ENCODE measurements around the gene TRIM63. TPM values are rescaled to one million over a fixed set of nuclear protein-coding genes. Genes with fewer than 3 reads are reported as not detected.

Gene TRIM63
- total RNA-seq, 4 donors from 2014 or later: 0.32 to 1.8 TPM; not detected in 2

- in situ Hi-C loops (cut with MboI; ENCODE audit: low pct_ligation_motif_present in 1 of 4, low pct_unique_long_range_greater_than_20kb in 1 of 4, low sequenced_read_pairs in 3 of 4) (no loop called here), intact Hi-C loops (cut with DNase I; ENCODE audit: low total_unique reads) (no loop called here)
- no peak for TF ChIP-seq POLR2AphosphoS5 (IDR thresholded peaks at IDR 0.05)
- TF ChIP-seq EP300 (IDR thresholded peaks at IDR 0.05; ENCODE audit: low read depth): no peak
- TF ChIP-seq, protein P1, sequence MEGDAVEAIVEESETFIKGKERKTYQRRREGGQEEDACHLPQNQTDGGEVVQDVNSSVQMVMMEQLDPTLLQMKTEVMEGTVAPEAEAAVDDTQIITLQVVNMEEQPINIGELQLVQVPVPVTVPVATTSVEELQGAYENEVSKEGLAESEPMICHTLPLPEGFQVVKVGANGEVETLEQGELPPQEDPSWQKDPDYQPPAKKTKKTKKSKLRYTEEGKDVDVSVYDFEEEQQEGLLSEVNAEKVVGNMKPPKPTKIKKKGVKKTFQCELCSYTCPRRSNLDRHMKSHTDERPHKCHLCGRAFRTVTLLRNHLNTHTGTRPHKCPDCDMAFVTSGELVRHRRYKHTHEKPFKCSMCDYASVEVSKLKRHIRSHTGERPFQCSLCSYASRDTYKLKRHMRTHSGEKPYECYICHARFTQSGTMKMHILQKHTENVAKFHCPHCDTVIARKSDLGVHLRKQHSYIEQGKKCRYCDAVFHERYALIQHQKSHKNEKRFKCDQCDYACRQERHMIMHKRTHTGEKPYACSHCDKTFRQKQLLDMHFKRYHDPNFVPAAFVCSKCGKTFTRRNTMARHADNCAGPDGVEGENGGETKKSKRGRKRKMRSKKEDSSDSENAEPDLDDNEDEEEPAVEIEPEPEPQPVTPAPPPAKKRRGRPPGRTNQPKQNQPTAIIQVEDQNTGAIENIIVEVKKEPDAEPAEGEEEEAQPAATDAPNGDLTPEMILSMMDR (IDR thresholded peaks at IDR 0.05): no peak
- TF ChIP-seq POLR2A (IDR thresholded peaks at IDR 0.05): no peak
- Histone ChIP-seq H3K36me3 (no peaks in the 10 kb centered on the region), H3K9me3 (no peaks in the 10 kb centered on the region), H3K4me1 (no peaks in the 10 kb centered on the region), H3K27ac (no peak overlapping the region), H3K27me3 (no peaks in the 10 kb centered on the region), H3K4me3 (no peak overlapping the region)
- no peak for DNase-seq
- 75% methylated on average over 12 of the region's 12 CpGs; no CpG with 5 or more reads in 1 of the 2 donors for WGBS, 2 donors (ENCODE audit: low coverage in 1 of 2)
Observed at GRCh38 chr1:26060832-26061574, 6.4 kb downstream of the TRIM63 start.

DNA sequence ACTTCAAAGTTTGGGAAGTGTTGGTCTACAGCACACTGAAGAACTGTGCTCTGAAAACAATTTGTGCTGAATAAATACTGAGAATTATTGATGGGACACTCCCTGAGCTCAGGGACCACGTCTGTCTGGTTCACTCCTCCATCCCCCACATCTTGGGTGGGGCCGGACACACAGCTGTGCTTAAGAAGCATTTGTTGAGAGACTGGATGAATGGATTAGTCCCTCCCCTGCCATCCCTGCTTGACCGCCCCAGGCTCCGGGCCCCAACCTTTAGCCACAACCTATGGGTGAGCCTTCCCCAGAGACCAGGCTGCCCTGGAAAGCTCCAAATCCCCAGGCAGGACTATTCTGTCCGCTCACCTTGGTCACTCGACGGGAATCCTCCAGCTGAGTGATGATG is 7.5 kb downstream of the TRIM63 start:
- Histone ChIP-seq H3K27ac (no peak overlapping the region), H3K36me3 (no peaks in the 10 kb centered on the region), H3K27me3 (no peaks in the 10 kb centered on the region), H3K9me3 (no peaks in the 10 kb centered on the region), H3K4me3 (no peak overlapping the region), H3K4me1 (no peaks in the 10 kb centered on the region)
- intact Hi-C loops (cut with DNase I; ENCODE audit: low total_unique reads) (no loop called here), in situ Hi-C loops (cut with MboI; ENCODE audit: low pct_ligation_motif_present in 1 of 4, low pct_unique_long_range_greater_than_20kb in 1 of 4, low sequenced_read_pairs in 3 of 4) (no loop called here)
- DNase-seq: no peak
- WGBS, 2 donors (ENCODE audit: low coverage in 1 of 2): 79% methylated on average over 7 of the region's 7 CpGs; no CpG with 5 or more reads in 1 of the 2 donors
- TF ChIP-seq, protein P1 (IDR thresholded peaks at IDR 0.05): no peak
- TF ChIP-seq EP300 (IDR thresholded peaks at IDR 0.05; ENCODE audit: low read depth): no peak
- no peak for TF ChIP-seq POLR2A (IDR thresholded peaks at IDR 0.05)
- TF ChIP-seq POLR2AphosphoS5 (IDR thresholded peaks at IDR 0.05): no peak

GRCh38 chr1:26058052-26058595 is 9.3 kb downstream of the TRIM63 start:
- Histone ChIP-seq H3K4me3 (no peak overlapping the region), H3K9me3 (no peaks in the 10 kb centered on the region), H3K27me3 (peaks cover 3% of the 10 kb centered on the region), H3K27ac (no peak overlapping the region), H3K4me1 (no peaks in the 10 kb centered on the region), H3K36me3 (no peaks in the 10 kb centered on the region)
- TF ChIP-seq POLR2A (IDR thresholded peaks at IDR 0.05): no peak
- TF ChIP-seq POLR2AphosphoS5 (IDR thresholded peaks at IDR 0.05): no peak
- TF ChIP-seq, protein P1 (IDR thresholded peaks at IDR 0.05): no peak
- no peak for TF ChIP-seq EP300 (IDR thresholded peaks at IDR 0.05; ENCODE audit: low read depth)
- in situ Hi-C loops (cut with MboI; ENCODE audit: low pct_ligation_motif_present in 1 of 4, low pct_unique_long_range_greater_than_20kb in 1 of 4, low sequenced_read_pairs in 3 of 4) (no loop called here), intact Hi-C loops (cut with DNase I; ENCODE audit: low total_unique reads) (no loop called here)
- 79 to 93% methylated on average over 2 to 5 of the region's 5 CpGs for WGBS, 2 donors (ENCODE audit: low coverage in 1 of 2)
- no peak for DNase-seq

GRCh38 chr1:26057189-26057588 is 10.2 kb downstream of the TRIM63 start:
- in situ Hi-C loops (cut with MboI; ENCODE audit: low pct_ligation_motif_present in 1 of 4, low pct_unique_long_range_greater_than_20kb in 1 of 4, low sequenced_read_pairs in 3 of 4): no loop called here
- no CpG with 5 or more reads among the region's 2 CpGs for WGBS, 2 donors (ENCODE audit: low coverage in 1 of 2)
- no peaks in the 10 kb centered on the region for H3K4me1 ChIP-seq

More at GRCh38 chr1:26057189-26057588, 10.2 kb downstream of the TRIM63 start:
- TF ChIP-seq EP300 (IDR thresholded peaks at IDR 0.05; ENCODE audit: low read depth): no peak
- no peak for TF ChIP-seq POLR2A (IDR thresholded peaks at IDR 0.05)
- TF ChIP-seq POLR2AphosphoS5 (IDR thresholded peaks at IDR 0.05): no peak
- TF ChIP-seq, protein P1 (IDR thresholded peaks at IDR 0.05): no peak
- DNase-seq: no peak
- H3K4me3 ChIP-seq: no peak overlapping the region
- no peak overlapping the region for H3K27ac ChIP-seq
- intact Hi-C loops (cut with DNase I; ENCODE audit: low total_unique reads): no loop called here
- peaks cover 6% of the 10 kb centered on the region for H3K27me3 ChIP-seq
- H3K9me3 ChIP-seq: no peaks in the 10 kb centered on the region
- no peaks in the 10 kb centered on the region for H3K36me3 ChIP-seq
